OCI-LY7 (cell line): ENCODE measurements around the gene PPHLN1.

Experiments
- EZH2phosphoT487 ChIP-seq: fragments of 200-600 bp; sonication (generic); IDR thresholded peaks from 2 replicates; pipeline ENCODE4 v1.6.1; 2018; ENCODE audit warnings: low read depth, borderline replicate concordance, mild to moderate bottlenecking, mixed run types, antibody characterized with exemption, low read length, moderate library complexity, mixed read lengths
- TF ChIP-seq, protein P1 (sequence below): fragments of 200-600 bp; sonication (generic); conservative IDR thresholded peaks from 2 replicates; pipeline ENCODE4 v1.5.1; 2014; ENCODE audit warnings: mild to moderate bottlenecking, antibody characterized with exemption, low read length, moderate library complexity, mixed read lengths

- TF ChIP-seq, protein P1, sequence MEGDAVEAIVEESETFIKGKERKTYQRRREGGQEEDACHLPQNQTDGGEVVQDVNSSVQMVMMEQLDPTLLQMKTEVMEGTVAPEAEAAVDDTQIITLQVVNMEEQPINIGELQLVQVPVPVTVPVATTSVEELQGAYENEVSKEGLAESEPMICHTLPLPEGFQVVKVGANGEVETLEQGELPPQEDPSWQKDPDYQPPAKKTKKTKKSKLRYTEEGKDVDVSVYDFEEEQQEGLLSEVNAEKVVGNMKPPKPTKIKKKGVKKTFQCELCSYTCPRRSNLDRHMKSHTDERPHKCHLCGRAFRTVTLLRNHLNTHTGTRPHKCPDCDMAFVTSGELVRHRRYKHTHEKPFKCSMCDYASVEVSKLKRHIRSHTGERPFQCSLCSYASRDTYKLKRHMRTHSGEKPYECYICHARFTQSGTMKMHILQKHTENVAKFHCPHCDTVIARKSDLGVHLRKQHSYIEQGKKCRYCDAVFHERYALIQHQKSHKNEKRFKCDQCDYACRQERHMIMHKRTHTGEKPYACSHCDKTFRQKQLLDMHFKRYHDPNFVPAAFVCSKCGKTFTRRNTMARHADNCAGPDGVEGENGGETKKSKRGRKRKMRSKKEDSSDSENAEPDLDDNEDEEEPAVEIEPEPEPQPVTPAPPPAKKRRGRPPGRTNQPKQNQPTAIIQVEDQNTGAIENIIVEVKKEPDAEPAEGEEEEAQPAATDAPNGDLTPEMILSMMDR = no peak
- TF ChIP-seq EZH2phosphoT487 = no peak
These were observed 2.1 kb upstream of the PPHLN1 start for GRCh38 chr12:42323856-42324255.
